ENCODE results near the gene SGMS1.
"Not testable (repeated sequence)": the region's sequence is repeated elsewhere in the genome, so short reads cannot be mapped to it uniquely, and the experiment has no call there.

The SGMS1 gene

GRCh38 chr10:50623663-50624412 lies at the start of gene SGMS1:
Gene SGMS1 (minus strand): TSS chr10:50623956. CDS start chr10:50344114, 279,842 bp downstream.
- H3K4me2 ChIP-seq: peak within 1 kb of the TSS; percentile 94
- TF ChIP-seq CTCF (conservative IDR thresholded peaks at IDR 0.05; ENCODE audit: low read depth, low read length): no peak
- H3K4me1 ChIP-seq (ENCODE audit: low read depth, poor library complexity, severe bottlenecking): peaks cover 35% of the 10 kb centered on the region
- H3K36me3 ChIP-seq (ENCODE audit: insufficient read depth): no peaks in the 10 kb centered on the region
- no peaks in the 10 kb centered on the region for H3K27me3 ChIP-seq (ENCODE audit: insufficient read depth, low read depth)
- H4K20me1 ChIP-seq (ENCODE audit: insufficient read depth): no peaks in the 10 kb centered on the region
- peak within 1 kb of the TSS; percentile 95 for H3K27ac ChIP-seq
- H3K9ac ChIP-seq: peak within 1 kb of the TSS; percentile 81
- no peak within 1 kb of the TSS for H3K4me3 ChIP-seq (IDR thresholded peaks at IDR 0.05; ENCODE audit: insufficient read depth, low read depth, low read length)
- peak within 1 kb of the TSS; percentile 95 for H2AFZ ChIP-seq (ENCODE audit: low read depth)
- H3K79me2 ChIP-seq (ENCODE audit: insufficient read depth, low read depth): peaks cover 43% of the 10 kb centered on the region

- H3K27ac ChIP-seq; H3K4me2 ChIP-seq; H3K36me3 ChIP-seq (ENCODE audit: insufficient read depth); H4K20me1 ChIP-seq (ENCODE audit: insufficient read depth); H3K27me3 ChIP-seq (ENCODE audit: insufficient read depth, low read depth); H3K79me2 ChIP-seq (ENCODE audit: insufficient read depth, low read depth); H3K4me3 ChIP-seq (IDR thresholded peaks at IDR 0.05; ENCODE audit: insufficient read depth, low read depth, low read length); H3K4me1 ChIP-seq (ENCODE audit: low read depth, poor library complexity, severe bottlenecking); H3K9ac ChIP-seq: not testable (repeated sequence)
- 0 out of 2 replicates have a peak overlapping the region, but pooled peaks have one; percentile 18 for H2AFZ ChIP-seq (ENCODE audit: low read depth)
These were observed 48.4 kb upstream of the SGMS1 start for GRCh38 chr10:50672152-50672551.

- H2AFZ ChIP-seq (ENCODE audit: low read depth); H3K79me2 ChIP-seq (ENCODE audit: insufficient read depth, low read depth); H3K4me2 ChIP-seq; H3K9ac ChIP-seq; H3K4me1 ChIP-seq (ENCODE audit: low read depth, poor library complexity, severe bottlenecking); H3K27ac ChIP-seq; H3K27me3 ChIP-seq (ENCODE audit: insufficient read depth, low read depth); H3K36me3 ChIP-seq (ENCODE audit: insufficient read depth); H3K4me3 ChIP-seq (IDR thresholded peaks at IDR 0.05; ENCODE audit: insufficient read depth, low read depth, low read length); H4K20me1 ChIP-seq (ENCODE audit: insufficient read depth): not testable (repeated sequence)
These were observed 47.9 kb upstream of the SGMS1 start for GRCh38 chr10:50671645-50672044.

GRCh38 chr10:50669957-50670356 lies 46.2 kb upstream of the SGMS1 start:
- H4K20me1 ChIP-seq (ENCODE audit: insufficient read depth); H3K27me3 ChIP-seq (ENCODE audit: insufficient read depth, low read depth); H3K9ac ChIP-seq; H3K79me2 ChIP-seq (ENCODE audit: insufficient read depth, low read depth); H3K36me3 ChIP-seq (ENCODE audit: insufficient read depth); H3K4me3 ChIP-seq (IDR thresholded peaks at IDR 0.05; ENCODE audit: insufficient read depth, low read depth, low read length); H3K4me1 ChIP-seq (ENCODE audit: low read depth, poor library complexity, severe bottlenecking); H2AFZ ChIP-seq (ENCODE audit: low read depth); H3K4me2 ChIP-seq; H3K27ac ChIP-seq: not testable (repeated sequence)

- not testable (repeated sequence) for H3K27ac ChIP-seq; H3K36me3 ChIP-seq (ENCODE audit: insufficient read depth); H3K9ac ChIP-seq; H3K4me3 ChIP-seq (IDR thresholded peaks at IDR 0.05; ENCODE audit: insufficient read depth, low read depth, low read length); H3K4me2 ChIP-seq; H3K4me1 ChIP-seq (ENCODE audit: low read depth, poor library complexity, severe bottlenecking); H4K20me1 ChIP-seq (ENCODE audit: insufficient read depth); H3K27me3 ChIP-seq (ENCODE audit: insufficient read depth, low read depth); H2AFZ ChIP-seq (ENCODE audit: low read depth); H3K79me2 ChIP-seq (ENCODE audit: insufficient read depth, low read depth)
These were observed 43.6 kb upstream of the SGMS1 start for GRCh38 chr10:50667353-50667752.

- H3K9ac ChIP-seq; H4K20me1 ChIP-seq (ENCODE audit: insufficient read depth); H3K27ac ChIP-seq; H3K4me3 ChIP-seq (IDR thresholded peaks at IDR 0.05; ENCODE audit: insufficient read depth, low read depth, low read length); H3K36me3 ChIP-seq (ENCODE audit: insufficient read depth); H3K4me1 ChIP-seq (ENCODE audit: low read depth, poor library complexity, severe bottlenecking); H3K79me2 ChIP-seq (ENCODE audit: insufficient read depth, low read depth); H2AFZ ChIP-seq (ENCODE audit: low read depth); H3K4me2 ChIP-seq; H3K27me3 ChIP-seq (ENCODE audit: insufficient read depth, low read depth): not testable (repeated sequence)
These were observed 38.7 kb upstream of the SGMS1 start for GRCh38 chr10:50662420-50662819.

GRCh38 chr10:50661563-50661962 lies 37.8 kb upstream of the SGMS1 start:
- H3K4me3 ChIP-seq (IDR thresholded peaks at IDR 0.05; ENCODE audit: insufficient read depth, low read depth, low read length); H3K36me3 ChIP-seq (ENCODE audit: insufficient read depth); H2AFZ ChIP-seq (ENCODE audit: low read depth); H3K27me3 ChIP-seq (ENCODE audit: insufficient read depth, low read depth); H4K20me1 ChIP-seq (ENCODE audit: insufficient read depth); H3K4me2 ChIP-seq; H3K9ac ChIP-seq; H3K79me2 ChIP-seq (ENCODE audit: insufficient read depth, low read depth); H3K27ac ChIP-seq; H3K4me1 ChIP-seq (ENCODE audit: low read depth, poor library complexity, severe bottlenecking): not testable (repeated sequence)

All from KMS-11 (cell line).